K562 (cell line): ENCODE results near the gene ZNF143. TPM values are rescaled to one million over a fixed set of nuclear protein-coding genes. Genes with fewer than 3 reads are reported as not detected.

Experiments
- ARNT ChIP-seq, 2 experiments: fragments of 450-650 bp; IDR thresholded peaks; 2 replicates each; pipeline ENCODE4 v1.6.1; 2016; ENCODE audit warnings: mild to moderate bottlenecking in 1 of 2
- BRD4 ChIP-seq: fragments of 200-600 bp; sonication (generic); IDR thresholded peaks from 2 replicates; pipeline ENCODE4 v1.6.1; 2017; ENCODE audit warnings: inconsistent platforms
- CHAMP1 ChIP-seq: fragments of 450-650 bp; IDR thresholded peaks from 2 replicates; pipeline ENCODE4 v1.6.1; 2016; ENCODE audit warnings: mild to moderate bottlenecking
- CUX1 ChIP-seq: fragments of 200-800 bp; sonication (Bioruptor generic); IDR thresholded peaks from 2 replicates; pipeline ENCODE4 v1.6.1; 2016; ENCODE audit warnings: missing genetic modification characterization, missing compliant biosample characterization
- ELK1 ChIP-seq: sonication (generic); formaldehyde crosslinking; IDR thresholded peaks from 2 replicates; pipeline ENCODE4 v1.8.1; 2022; ENCODE audit warnings: missing genetic modification reagents
- FOSL1 ChIP-seq: fragments of 200-800 bp; sonication (Bioruptor generic); conservative IDR thresholded peaks from 2 replicates; pipeline ENCODE4 v1.6.1; 2016; ENCODE audit warnings: missing genetic modification characterization, missing compliant biosample characterization
- FOXJ2 ChIP-seq: fragments of 200-800 bp; sonication (Bioruptor generic); IDR thresholded peaks from 2 replicates; pipeline ENCODE4 v1.6.1; 2016; ENCODE audit warnings: missing genetic modification characterization, missing compliant biosample characterization
- HNRNPH1 ChIP-seq: fragments of 200-400 bp; formaldehyde crosslinking; optimal IDR thresholded peaks from 2 replicates; pipeline ENCODE3; 2017; ENCODE audit warnings: low read depth, mild to moderate bottlenecking, low read length, moderate library complexity
- MEF2D ChIP-seq: conservative IDR thresholded peaks from 2 replicates; pipeline ENCODE4 v1.6.1; 2016; ENCODE audit warnings: low read depth, missing genetic modification characterization, missing compliant biosample characterization
- NR0B1 ChIP-seq: fragments of 450-650 bp; IDR thresholded peaks from one replicate; pipeline ENCODE4 v1.6.1; 2018; ENCODE audit warnings: mild to moderate bottlenecking, moderate library complexity; ENCODE audit not compliant: partially characterized antibody
- PRPF4 ChIP-seq: fragments of 200-400 bp; formaldehyde crosslinking; IDR thresholded peaks from one replicate; pipeline ENCODE4 v1.6.1; 2017; ENCODE audit warnings: low read length, low read depth, mild to moderate bottlenecking; ENCODE audit not compliant: insufficient read depth, poor library complexity, severe bottlenecking
- RBM34 ChIP-seq: fragments of 200-400 bp; formaldehyde crosslinking; IDR thresholded peaks from 2 replicates; pipeline ENCODE4 v1.6.1; 2018; ENCODE audit warnings: low read length, borderline replicate concordance; ENCODE audit not compliant: insufficient read depth
- SP2 ChIP-seq: IDR thresholded peaks from 2 replicates; pipeline ENCODE4 v1.6.1; 2011; ENCODE audit warnings: mild to moderate bottlenecking, low read depth, low read length, moderate library complexity; ENCODE audit not compliant: poor library complexity, severe bottlenecking; ENCODE audit errors: extremely low read depth
- WHSC1 ChIP-seq: IDR thresholded peaks from one replicate; pipeline ENCODE4 v1.6.1; 2012; ENCODE audit warnings: low read length, control low read depth, inconsistent platforms
- ZNF146 ChIP-seq: IDR thresholded peaks from one replicate; pipeline ENCODE4 v1.6.1; 2018; ENCODE audit warnings: missing compliant biosample characterization; ENCODE audit not compliant: unreplicated experiment
- ZNF445 ChIP-seq: fragments of 250-450 bp; sonication (Bioruptor Pico); IDR thresholded peaks from 2 replicates; pipeline ENCODE4 v1.4.0; 2020; ENCODE audit warnings: low read depth, mild to moderate bottlenecking, moderate library complexity
- ZNF589 ChIP-seq: fragments of 200-800 bp; sonication (Bioruptor generic); IDR thresholded peaks from 2 replicates; pipeline ENCODE4 v1.6.1; 2016; ENCODE audit warnings: low read depth, missing genetic modification characterization, missing compliant biosample characterization
- ZSCAN29 ChIP-seq: fragments of 450-650 bp; IDR thresholded peaks from 2 replicates; pipeline ENCODE4 v1.6.1; 2017
- polyA plus RNA-seq, 8 experiments: library from polyadenylated mRNA; depleted of rRNA in 4 of 8; stranded (reverse) in 5 of 8; unstranded in 3 of 8; fragments of >200 nt; fragmentation: Nextera tagmentation in 2 of 8; fragmentation: Illumina TruSeq in 1 of 8; extraction: Ambion mirVana in 2 of 8; extraction: Trizol in 1 of 8; gene quantifications; 2 replicates each; pipeline versions ENCODE4 v1.2.1 to v1.2.3, GENCODE V29; 2011 to 2014; ENCODE audit warnings: inconsistent platforms in 1 of 8, missing spikeins in 1 of 8
- total RNA-seq, 7 experiments: library from RNA; depleted of rRNA in 6 of 7; stranded (reverse); fragments of >200 nt in 6 of 7; fragmentation: Illumina TruSeq in 2 of 7; extraction: Trizol in 2 of 7; gene quantifications; 2 replicates each; pipeline versions ENCODE4 v1.2.1 to v1.2.3, GENCODE V29; 2011 to 2021; ENCODE audit warnings: low replicate concordance in 1 of 7

ZNF143 gene
- total and polyA plus RNA-seq, 9 of the 15 experiments (the other 6 are each of a cell fraction or from before 2014, with no cell fraction given), result 18.4 to 58.5 (median 27.1) TPM

GRCh38 chr11:9573052-9573774 lies 112.4 kb downstream of the ZNF143 start, which contains the start of gene WEE1 (continued):
- TF ChIP-seq RBM34 (no peak), NR0B1 (no peak), PRPF4 (peak; percentile 53), CUX1 (CRISPR knock-in tag) (no peak), CHAMP1 (no peak), ZNF589 (no peak), FOSL1 (tag) (0 out of 2 replicates have a peak, but pooled peaks have one; percentile 22), MEF2D (tag) (no peak), WHSC1 (no peak), SP2 (no peak), ZNF445 (CRISPR knock-in tag) (no peak), ARNT (IDR thresholded peaks at IDR 0.05) (no peak), BRD4 (no peak), HNRNPH1 (no peak), ELK1 (no peak), ZNF146 (CRISPR knock-in tag) (no peak), FOXJ2 (no peak), ZSCAN29 (no peak)
